Choroid plexus epithelial cell (primary cell): ENCODE measurements around the gene MYO18B.

Experiments used
- DNase-seq: peaks from one replicate; pipeline ENCODE4 v3.0.0-alpha.2; 2010; ENCODE audit warnings: low read depth
- H3K4me3 ChIP-seq: 2 replicates; pipeline ENCODE4 v1.5.1; 2011; ENCODE audit warnings: low read depth, mild to moderate bottlenecking, control low read depth, low read length, moderate library complexity
- TF ChIP-seq, protein P1 (sequence below): conservative IDR thresholded peaks from 2 replicates; pipeline ENCODE4 v1.5.1; 2011; ENCODE audit warnings: low read depth, mild to moderate bottlenecking, control low read depth, inconsistent platforms, low read length, moderate library complexity

The MYO18B gene

DNA sequence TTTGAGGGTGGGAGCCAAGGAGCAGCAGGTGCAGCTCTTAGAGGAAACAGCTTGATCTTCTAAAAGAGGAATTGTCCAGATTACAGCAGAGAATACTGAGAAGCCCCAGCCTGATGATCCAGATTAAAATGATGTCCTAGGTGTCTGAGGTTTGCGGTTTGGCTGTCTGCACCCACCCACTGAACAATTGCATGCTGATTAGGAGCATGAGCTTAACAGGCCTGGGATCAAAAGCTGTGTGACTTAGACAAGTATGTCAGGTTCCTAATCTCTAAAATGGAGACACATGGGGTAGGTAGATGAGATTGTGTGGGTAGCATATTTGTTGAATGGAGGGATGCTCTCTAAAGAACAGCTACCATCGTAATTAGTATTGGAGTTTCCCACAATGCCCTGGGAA is 260.5 kb downstream of the MYO18B start:
- TF ChIP-seq, protein P1, sequence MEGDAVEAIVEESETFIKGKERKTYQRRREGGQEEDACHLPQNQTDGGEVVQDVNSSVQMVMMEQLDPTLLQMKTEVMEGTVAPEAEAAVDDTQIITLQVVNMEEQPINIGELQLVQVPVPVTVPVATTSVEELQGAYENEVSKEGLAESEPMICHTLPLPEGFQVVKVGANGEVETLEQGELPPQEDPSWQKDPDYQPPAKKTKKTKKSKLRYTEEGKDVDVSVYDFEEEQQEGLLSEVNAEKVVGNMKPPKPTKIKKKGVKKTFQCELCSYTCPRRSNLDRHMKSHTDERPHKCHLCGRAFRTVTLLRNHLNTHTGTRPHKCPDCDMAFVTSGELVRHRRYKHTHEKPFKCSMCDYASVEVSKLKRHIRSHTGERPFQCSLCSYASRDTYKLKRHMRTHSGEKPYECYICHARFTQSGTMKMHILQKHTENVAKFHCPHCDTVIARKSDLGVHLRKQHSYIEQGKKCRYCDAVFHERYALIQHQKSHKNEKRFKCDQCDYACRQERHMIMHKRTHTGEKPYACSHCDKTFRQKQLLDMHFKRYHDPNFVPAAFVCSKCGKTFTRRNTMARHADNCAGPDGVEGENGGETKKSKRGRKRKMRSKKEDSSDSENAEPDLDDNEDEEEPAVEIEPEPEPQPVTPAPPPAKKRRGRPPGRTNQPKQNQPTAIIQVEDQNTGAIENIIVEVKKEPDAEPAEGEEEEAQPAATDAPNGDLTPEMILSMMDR = no peak
- no peak overlapping the region for H3K4me3 ChIP-seq
- DNase-seq = no peak

DNA sequence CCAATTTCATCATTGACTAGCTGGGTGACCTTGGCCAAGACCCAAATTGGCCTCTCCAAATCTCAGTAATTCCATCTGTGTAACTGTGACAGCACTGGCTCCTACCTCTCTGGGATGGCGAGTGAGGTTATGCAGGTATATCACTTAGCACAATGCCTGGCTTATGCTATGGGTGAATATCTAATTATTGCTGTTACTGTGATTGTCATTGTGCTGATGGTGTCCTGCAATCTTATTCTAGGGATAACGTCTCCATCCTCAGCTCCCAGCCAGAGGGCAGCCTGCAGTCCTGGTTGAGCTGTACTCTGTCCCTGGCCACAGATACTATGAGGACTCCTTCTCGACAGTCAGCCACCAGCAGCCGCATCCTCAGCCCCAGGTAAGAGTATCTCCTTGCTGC is 262.5 kb downstream of the MYO18B start:
- no peak overlapping the region for H3K4me3 ChIP-seq
- DNase-seq = no peak
- TF ChIP-seq, protein P1 = no peak

DNA sequence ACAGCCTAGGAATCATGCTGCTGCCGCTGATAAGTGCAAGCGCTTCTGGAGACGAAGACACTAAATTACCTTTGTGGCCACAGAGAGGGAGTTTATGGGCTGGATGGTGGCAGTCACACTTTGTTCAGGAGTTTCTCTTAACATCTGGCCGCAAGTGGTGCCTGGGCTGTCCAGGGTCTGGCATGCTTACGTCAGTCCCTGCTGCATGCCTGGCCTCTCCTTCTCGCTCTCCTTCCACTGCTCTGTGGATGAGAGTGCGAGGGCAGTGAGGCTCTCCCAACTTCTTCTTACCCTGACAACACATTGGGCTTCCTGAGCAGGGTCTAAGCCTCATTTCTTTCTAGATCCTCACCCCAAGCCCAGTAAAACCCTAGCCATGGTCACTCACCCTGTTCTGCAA is 266.6 kb downstream of the MYO18B start:
- DNase-seq = no peak

DNA sequence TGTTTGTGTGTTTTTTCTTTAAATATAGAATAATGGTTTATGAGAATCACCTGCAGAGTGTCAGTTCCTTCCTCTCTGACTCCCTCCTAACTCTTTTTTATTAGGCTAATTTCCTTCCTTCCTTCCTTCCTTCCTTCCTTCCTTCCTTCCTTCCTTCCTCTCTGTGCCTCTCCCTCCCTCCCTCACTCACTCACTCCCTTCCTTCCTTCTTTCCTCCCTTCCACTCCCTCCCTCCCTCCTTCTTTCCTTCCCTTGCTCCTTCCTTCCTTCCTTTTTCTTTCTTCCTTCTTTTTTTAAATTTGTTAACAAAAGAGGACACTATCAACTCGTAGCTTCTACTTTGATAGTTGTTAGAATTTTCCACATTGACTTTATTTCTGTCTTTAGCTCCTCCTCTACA is 274.9 kb downstream of the MYO18B start:
- TF ChIP-seq, protein P1 = no peak
- H3K4me3 ChIP-seq = no peak overlapping the region

More for the DNA sequence above, 266.6 kb downstream of the MYO18B start:
- no peak overlapping the region for H3K4me3 ChIP-seq
- TF ChIP-seq, protein P1 = no peak

DNA sequence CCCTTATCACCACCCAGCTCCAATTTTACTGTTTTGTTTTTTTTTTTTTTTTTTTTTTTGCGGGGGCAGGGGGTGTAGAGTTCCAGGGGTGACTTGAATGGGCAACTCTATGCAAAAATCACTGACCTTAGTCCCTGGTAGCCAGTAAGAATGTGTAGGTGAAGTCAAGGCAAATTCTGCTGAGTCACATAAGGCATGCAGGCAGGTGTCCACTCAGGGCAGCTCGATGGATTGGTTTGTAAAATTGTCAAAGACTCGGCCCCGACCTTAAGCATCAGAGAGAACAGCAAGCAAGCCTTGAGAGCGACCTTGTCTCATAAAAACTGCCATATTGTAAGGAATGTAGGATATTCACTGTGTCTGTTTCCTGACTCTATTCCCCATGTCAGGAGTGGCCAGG is 275.9 kb downstream of the MYO18B start:
- no peak overlapping the region for H3K4me3 ChIP-seq
- no peak for DNase-seq
- TF ChIP-seq, protein P1 = no peak

More for the DNA sequence above, 274.9 kb downstream of the MYO18B start:
- no peak for DNase-seq

DNA sequence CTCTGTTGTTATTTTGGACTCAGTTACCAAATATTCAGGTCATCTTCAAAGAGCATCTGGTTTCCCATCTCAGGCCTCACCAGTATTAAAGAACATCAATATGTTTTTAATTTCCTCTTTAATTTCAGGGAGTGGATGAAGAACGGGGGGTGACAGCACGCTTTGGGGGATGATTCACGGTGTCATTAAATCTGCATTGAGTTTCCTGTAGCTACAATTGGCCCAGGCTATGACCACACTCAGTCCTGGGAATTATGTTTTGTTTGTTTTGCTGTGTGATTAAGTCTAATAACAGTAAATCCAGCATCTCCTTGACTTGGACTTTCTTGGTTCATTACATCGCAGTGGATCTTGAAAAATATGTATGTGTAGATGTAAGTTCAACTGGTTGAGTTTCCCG is 277.6 kb downstream of the MYO18B start:
- DNase-seq = no peak
- no peak overlapping the region for H3K4me3 ChIP-seq
- TF ChIP-seq, protein P1 = no peak

DNA sequence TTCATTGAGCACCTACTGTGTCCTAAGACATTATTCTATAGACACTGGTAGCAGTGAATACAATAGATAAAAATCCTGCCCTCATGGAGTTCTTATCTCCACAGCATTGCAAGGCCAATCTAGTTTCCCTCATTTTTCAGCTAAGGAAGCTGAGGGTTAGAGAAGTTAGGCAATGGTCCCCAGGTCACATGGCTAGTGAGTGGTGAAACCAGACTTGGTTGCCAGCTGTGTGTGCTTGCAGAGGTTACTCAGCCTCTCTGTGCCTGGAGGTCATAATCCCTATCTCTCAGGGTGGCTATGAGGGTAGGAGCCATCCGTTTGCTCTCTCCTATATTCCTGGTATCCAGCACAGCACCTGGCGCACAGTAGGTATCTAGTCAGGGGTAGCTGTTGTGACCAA is 279.5 kb downstream of the MYO18B start:
- TF ChIP-seq, protein P1 = no peak
- no peak for DNase-seq
- H3K4me3 ChIP-seq = no peak overlapping the region
